CD4-positive, alpha-beta T cell (primary cell): Measurements from ENCODE around the gene NXPH1. TPM values are rescaled to one million over a fixed set of nuclear protein-coding genes. Genes with fewer than 3 reads are reported as not detected.

Source experiments
- ATAC-seq: fragments of 200-7000 bp; cut with Tn5 transposase; one replicate; pipeline ENCODE4 v1.10.0; 2022; ENCODE audit warnings: mild to moderate bottlenecking; ENCODE audit not compliant: poor library complexity
- CTCF ChIA-PET: fragments of 350-600 bp; sonication (Branson Sonifier 250); formaldehyde crosslinking; loops from one replicate; lab custom pipeline; 2021; ENCODE audit warnings: antibody characterized with exemption, inconsistent platforms; lab: Charles Lee
- POLR2A ChIA-PET: fragments of 350-600 bp; sonication (Branson Sonifier 250); formaldehyde crosslinking; loops from one replicate; lab custom pipeline; 2021; ENCODE audit warnings: antibody characterized with exemption, inconsistent platforms; lab: Charles Lee
- DNase-seq, 14 experiments: peaks; one replicate each; pipeline ENCODE4 v3.0.0-alpha.2; 2013 to 2020; ENCODE audit warnings: mixed read lengths in 2 of 14
- H3K27ac ChIP-seq, 2 donors: one replicate each; pipeline versions ENCODE4 v1.5.1 to v1.7.0; 2013; ENCODE audit warnings: low read length in 2 of 2, low read depth in 1 of 2, mild to moderate bottlenecking in 1 of 2
- H3K27me3 ChIP-seq, 2 experiments: 1 replicate in 1 of 2; 2 replicates in 1 of 2; pipeline versions ENCODE4 v1.6.1 to v1.7.0; 2013; ENCODE audit warnings: low read length in 2 of 2, control low read depth in 1 of 2, mild to moderate bottlenecking in 1 of 2, moderate library complexity in 1 of 2; ENCODE audit not compliant: insufficient read depth in 2 of 2, control insufficient read depth in 1 of 2
- H3K36me3 ChIP-seq: one replicate; pipeline ENCODE4 v1.6.1; 2013; ENCODE audit warnings: low read length, control low read depth; ENCODE audit not compliant: insufficient read depth
- H3K4me1 ChIP-seq: one replicate; pipeline ENCODE4 v1.6.1; 2013; ENCODE audit warnings: low read length, control low read depth; ENCODE audit not compliant: insufficient read depth
- H3K4me3 ChIP-seq: one replicate; pipeline ENCODE4 v1.5.1; 2013; ENCODE audit warnings: mild to moderate bottlenecking, low read length, moderate library complexity
- H3K9me3 ChIP-seq, 2 experiments: 1 replicate in 1 of 2; 2 replicates in 1 of 2; pipeline versions ENCODE4 v1.6.1 to v1.7.0; 2013; ENCODE audit warnings: low read length in 2 of 2, mild to moderate bottlenecking in 2 of 2, control low read depth in 1 of 2, moderate library complexity in 1 of 2; ENCODE audit not compliant: control insufficient read depth in 1 of 2, insufficient read depth in 1 of 2
- H3K27ac Mint-ChIP-seq: one replicate; pipeline ENCODE4 v1.8.0; 2020; ENCODE audit warnings: mixed read lengths
- H3K27me3 Mint-ChIP-seq: one replicate; pipeline ENCODE4 v1.8.0; 2021; ENCODE audit warnings: mixed read lengths
- H3K36me3 Mint-ChIP-seq: one replicate; pipeline ENCODE4 v1.8.0; 2021; ENCODE audit warnings: low read depth, mixed read lengths
- H3K4me1 Mint-ChIP-seq: one replicate; pipeline ENCODE4 v1.8.0; 2021; ENCODE audit warnings: low read depth, mixed read lengths
- H3K4me3 Mint-ChIP-seq: one replicate; pipeline ENCODE4 v1.8.0; 2020; ENCODE audit warnings: mild to moderate bottlenecking, mixed read lengths
- H3K9me3 Mint-ChIP-seq: one replicate; pipeline ENCODE4 v1.8.0; 2020; ENCODE audit warnings: mixed read lengths
- intact Hi-C, 2 experiments: fragments of 100-400 bp; cut with DNase I in 1 of 2; cut with micrococcal nuclease in 1 of 2; formaldehyde crosslinking; loops; one replicate each; pipeline versions ENCODE4 v1.15.1 to v1.9.0; 2023 to 2025; cut with DNase I, micrococcal nuclease
- total RNA-seq, 174 experiments: library from RNA in 2 of 174; stranded (reverse) in 2 of 174; gene quantifications; one replicate each; pipeline ENCODE4 v1.2.3 and lab custom pipeline; 2021 to 2026
- TF ChIP-seq, protein P1 (sequence below): fragments of 200-600 bp; IDR thresholded peaks from one replicate; pipeline ENCODE4 v1.8.0; 2022; ENCODE audit warnings: antibody characterized with exemption, mild to moderate bottlenecking

NXPH1 gene
- total RNA-seq, 2 experiments from 2014 or later = not detected

DNA sequence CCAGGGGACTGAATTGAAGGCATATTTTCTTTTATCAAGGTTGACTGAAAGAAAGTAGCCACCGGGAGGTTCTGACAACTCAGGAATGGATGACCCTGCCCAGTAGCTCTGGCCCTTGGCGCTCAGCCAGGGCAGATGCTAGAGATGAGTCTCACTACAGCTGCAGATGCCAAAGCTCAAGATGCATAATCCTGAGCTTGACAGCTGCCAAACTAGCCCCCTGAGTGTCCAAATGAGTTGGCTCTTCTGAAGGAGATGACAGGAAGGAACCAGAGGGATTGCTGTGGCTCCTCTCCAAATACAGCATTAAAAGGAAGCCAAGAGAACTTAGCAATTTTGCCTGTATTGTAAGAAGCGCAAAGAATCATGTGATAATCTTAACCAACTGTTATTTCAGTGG, 78.4 kb downstream of the NXPH1 start:
- ATAC-seq = no peak
- no peak overlapping the region for H3K27ac ChIP-seq

DNA sequence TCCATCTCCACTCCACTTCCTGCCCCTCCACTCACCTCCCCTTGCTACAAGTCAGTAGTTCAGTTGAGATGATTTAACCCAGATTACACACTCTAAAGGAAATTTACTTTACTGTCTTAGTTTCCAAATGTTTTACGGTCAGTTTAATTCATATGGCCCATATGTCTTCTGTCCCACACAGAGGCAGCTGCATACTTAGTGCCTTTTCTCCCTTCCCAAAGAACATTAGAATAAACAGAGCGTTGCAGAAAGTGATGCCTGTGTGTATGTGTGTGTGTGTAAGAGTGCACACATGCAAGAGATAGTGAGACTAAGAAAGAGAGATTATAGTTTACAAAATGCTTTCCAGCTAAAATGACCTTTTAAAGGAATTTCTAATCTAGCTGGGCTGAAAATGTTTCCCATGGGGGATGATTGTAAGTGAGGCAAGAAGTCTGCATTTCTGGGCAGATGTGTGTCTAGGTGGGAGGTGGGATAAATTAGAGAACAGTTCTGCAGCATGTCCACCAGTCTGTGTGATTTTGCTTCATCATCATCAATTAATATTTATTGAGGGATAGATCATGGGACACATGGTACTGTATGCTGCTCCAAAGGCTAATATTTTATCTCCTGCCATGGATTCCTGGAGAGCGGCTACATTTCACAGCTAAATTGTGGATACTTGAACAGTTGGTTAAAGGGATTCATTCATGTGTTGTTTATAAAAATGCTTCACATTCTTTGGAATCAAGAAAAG, 81.5 kb downstream of the NXPH1 start:
- no peak for DNase-seq
- Mint-ChIP-seq H3K4me3 (no peak overlapping the region), H3K9me3 (no peaks in the 10 kb centered on the region), H3K4me1 (no peaks in the 10 kb centered on the region), H3K27ac (no peak overlapping the region), H3K27me3 (no peaks in the 10 kb centered on the region), H3K36me3 (no peaks in the 10 kb centered on the region)
- TF ChIP-seq, protein P1, sequence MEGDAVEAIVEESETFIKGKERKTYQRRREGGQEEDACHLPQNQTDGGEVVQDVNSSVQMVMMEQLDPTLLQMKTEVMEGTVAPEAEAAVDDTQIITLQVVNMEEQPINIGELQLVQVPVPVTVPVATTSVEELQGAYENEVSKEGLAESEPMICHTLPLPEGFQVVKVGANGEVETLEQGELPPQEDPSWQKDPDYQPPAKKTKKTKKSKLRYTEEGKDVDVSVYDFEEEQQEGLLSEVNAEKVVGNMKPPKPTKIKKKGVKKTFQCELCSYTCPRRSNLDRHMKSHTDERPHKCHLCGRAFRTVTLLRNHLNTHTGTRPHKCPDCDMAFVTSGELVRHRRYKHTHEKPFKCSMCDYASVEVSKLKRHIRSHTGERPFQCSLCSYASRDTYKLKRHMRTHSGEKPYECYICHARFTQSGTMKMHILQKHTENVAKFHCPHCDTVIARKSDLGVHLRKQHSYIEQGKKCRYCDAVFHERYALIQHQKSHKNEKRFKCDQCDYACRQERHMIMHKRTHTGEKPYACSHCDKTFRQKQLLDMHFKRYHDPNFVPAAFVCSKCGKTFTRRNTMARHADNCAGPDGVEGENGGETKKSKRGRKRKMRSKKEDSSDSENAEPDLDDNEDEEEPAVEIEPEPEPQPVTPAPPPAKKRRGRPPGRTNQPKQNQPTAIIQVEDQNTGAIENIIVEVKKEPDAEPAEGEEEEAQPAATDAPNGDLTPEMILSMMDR = no peak
- no peaks in the 10 kb centered on the region for H3K4me1 ChIP-seq
- intact Hi-C loops = no loop called here
- ATAC-seq = no peak
- ChIA-PET CTCF (no interaction called here), POLR2A (no interaction called here)
- H3K4me3 ChIP-seq = no peak overlapping the region
- no peaks in the 10 kb centered on the region for H3K9me3 ChIP-seq
- H3K27ac ChIP-seq = no peak overlapping the region
- no peaks in the 10 kb centered on the region for H3K27me3 ChIP-seq
- H3K36me3 ChIP-seq = no peaks in the 10 kb centered on the region

More for the DNA sequence above, 78.4 kb downstream of the NXPH1 start:
- H3K9me3 Mint-ChIP-seq = no peaks in the 10 kb centered on the region
- no peak overlapping the region for H3K4me3 Mint-ChIP-seq
- no peaks in the 10 kb centered on the region for H3K9me3 ChIP-seq
- ChIA-PET POLR2A (no interaction called here), CTCF (interaction anchor here (1.5 kb wide), 1 partner anchor 16 kb away, joined by 3 read pairs; no protein-coding TSS in a partner anchor)
- intact Hi-C loops = no loop called here
- no peak overlapping the region for H3K4me3 ChIP-seq
- H3K4me1 ChIP-seq = no peaks in the 10 kb centered on the region
- H3K4me1 Mint-ChIP-seq = no peaks in the 10 kb centered on the region
- H3K36me3 ChIP-seq = no peaks in the 10 kb centered on the region
- no peak overlapping the region for H3K27ac Mint-ChIP-seq
- TF ChIP-seq, protein P1 = no peak
- DNase-seq = no peak
- no peaks in the 10 kb centered on the region for H3K27me3 ChIP-seq
- peaks cover 3% of the 10 kb centered on the region for H3K27me3 Mint-ChIP-seq
- no peaks in the 10 kb centered on the region for H3K36me3 Mint-ChIP-seq

DNA sequence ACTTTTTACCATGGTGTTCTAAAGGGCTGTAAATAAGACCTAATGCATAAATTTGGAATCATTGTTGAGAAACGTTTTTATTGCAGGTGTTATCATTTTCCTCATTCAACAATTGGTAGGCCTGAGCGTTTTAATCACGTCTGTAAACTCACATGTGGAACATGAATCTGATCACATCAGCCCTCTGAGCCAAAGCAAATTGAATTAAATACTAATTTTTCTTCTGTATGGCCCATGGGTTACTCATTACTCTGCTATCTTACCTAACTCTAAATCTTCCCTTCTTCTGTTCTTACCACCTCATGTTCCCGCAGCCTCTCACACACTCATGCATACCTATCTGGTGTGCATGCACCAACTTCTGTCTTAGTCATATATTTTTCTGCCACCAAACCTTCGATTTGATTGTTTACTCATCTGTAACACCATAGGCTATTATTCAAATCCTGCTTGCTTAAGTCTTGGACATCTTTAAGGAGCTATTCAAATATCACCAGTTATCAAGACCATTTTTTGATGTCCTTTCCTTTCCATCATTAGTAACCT, 82.3 kb downstream of the NXPH1 start:
- CTCF ChIA-PET = no interaction called here
- no peaks in the 10 kb centered on the region for H3K27me3 Mint-ChIP-seq
- no peaks in the 10 kb centered on the region for H3K4me1 ChIP-seq
- H3K27ac Mint-ChIP-seq = no peak overlapping the region
- no peak overlapping the region for H3K4me3 ChIP-seq
- POLR2A ChIA-PET = no interaction called here
- no peak for DNase-seq
- H3K27ac ChIP-seq = no peak overlapping the region
- no peaks in the 10 kb centered on the region for H3K4me1 Mint-ChIP-seq
- H3K36me3 Mint-ChIP-seq = no peaks in the 10 kb centered on the region
- H3K27me3 ChIP-seq = no peaks in the 10 kb centered on the region
- no peaks in the 10 kb centered on the region for H3K9me3 Mint-ChIP-seq
- ATAC-seq = no peak
- TF ChIP-seq, protein P1 = no peak
- H3K4me3 Mint-ChIP-seq = no peak overlapping the region
- H3K9me3 ChIP-seq = no peaks in the 10 kb centered on the region
- H3K36me3 ChIP-seq = no peaks in the 10 kb centered on the region
- intact Hi-C loops = no loop called here
